ENCODE data around the gene ITPK1. TPM values are rescaled to one million over a fixed set of nuclear protein-coding genes. Genes with fewer than 3 reads are reported as not detected.

Gene ITPK1
- polyA plus RNA-seq, 2 of the 4 experiments (the other 2 are of a cell fraction) = 46.2 to 47.0 TPM

DNA sequence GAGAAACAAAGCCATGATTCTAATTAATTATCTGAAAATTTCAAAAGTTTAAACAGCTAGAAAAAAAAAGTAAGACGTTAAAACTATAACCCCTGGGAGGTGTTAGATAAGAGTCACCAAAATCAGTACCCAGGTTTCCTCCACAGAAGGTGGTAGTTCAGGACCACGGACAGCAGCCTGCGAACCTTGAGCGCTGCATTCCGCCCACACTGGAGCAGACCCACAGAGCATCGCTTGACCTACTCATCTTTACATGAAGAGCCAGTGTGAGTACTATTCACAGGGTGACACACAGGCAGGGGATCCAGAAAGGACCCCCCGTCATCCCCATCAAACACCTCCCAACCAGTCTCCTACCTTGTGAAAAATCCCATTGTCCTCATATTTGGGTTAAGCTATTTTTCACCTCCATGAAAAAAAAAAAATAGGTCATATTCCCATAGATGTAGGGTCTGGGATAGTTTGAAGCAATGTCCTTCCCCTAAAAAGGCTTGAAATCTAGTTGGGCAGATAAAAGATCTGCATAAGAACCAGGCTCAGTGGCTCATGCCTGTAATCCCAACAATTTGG is 201.6 kb downstream of the ITPK1 start:
- Histone ChIP-seq H3K27ac (no peak overlapping the region), H3K4me2 (no peak overlapping the region), H3K4me3 (no peak overlapping the region), H3K4me1 (no peaks in the 10 kb centered on the region), H3K9me3 (no peaks in the 10 kb centered on the region)
- FAIRE-seq (no peak), ATAC-seq (peak in 1 of 2 experiments; percentile 56; a peak in 3 of 6 replicates), DNase-seq (ENCODE audit: low read depth in 1 of 2, low spot score in 1 of 2) (no peak)
- CTCF ChIA-PET = interaction anchor here (1.5 kb wide), 1 partner anchor 38 kb away, joined by 3 read pairs; no protein-coding TSS in a partner anchor
- POLR2A ChIA-PET = no interaction called here
- WGBS (ENCODE audit: missing lambda C conversion rate) = 1% methylated on average over 7 of the region's 7 CpGs
- no peak for TF ChIP-seq TP53 (CRISPR knock-in tag; IDR thresholded peaks at IDR 0.05)
- TF ChIP-seq EHMT2 (IDR thresholded peaks at IDR 0.05; ENCODE audit: low read depth) = peak; percentile 98
- no peak for TF ChIP-seq NR3C1 (IDR thresholded peaks at IDR 0.05)
- no peak for TF ChIP-seq HOXB5 (CRISPR knock-in tag; IDR thresholded peaks at IDR 0.05)
- no peak for TF ChIP-seq BHLHE40 (IDR thresholded peaks at IDR 0.05; ENCODE audit: low read depth, low read length)
- TF ChIP-seq, protein P1, sequence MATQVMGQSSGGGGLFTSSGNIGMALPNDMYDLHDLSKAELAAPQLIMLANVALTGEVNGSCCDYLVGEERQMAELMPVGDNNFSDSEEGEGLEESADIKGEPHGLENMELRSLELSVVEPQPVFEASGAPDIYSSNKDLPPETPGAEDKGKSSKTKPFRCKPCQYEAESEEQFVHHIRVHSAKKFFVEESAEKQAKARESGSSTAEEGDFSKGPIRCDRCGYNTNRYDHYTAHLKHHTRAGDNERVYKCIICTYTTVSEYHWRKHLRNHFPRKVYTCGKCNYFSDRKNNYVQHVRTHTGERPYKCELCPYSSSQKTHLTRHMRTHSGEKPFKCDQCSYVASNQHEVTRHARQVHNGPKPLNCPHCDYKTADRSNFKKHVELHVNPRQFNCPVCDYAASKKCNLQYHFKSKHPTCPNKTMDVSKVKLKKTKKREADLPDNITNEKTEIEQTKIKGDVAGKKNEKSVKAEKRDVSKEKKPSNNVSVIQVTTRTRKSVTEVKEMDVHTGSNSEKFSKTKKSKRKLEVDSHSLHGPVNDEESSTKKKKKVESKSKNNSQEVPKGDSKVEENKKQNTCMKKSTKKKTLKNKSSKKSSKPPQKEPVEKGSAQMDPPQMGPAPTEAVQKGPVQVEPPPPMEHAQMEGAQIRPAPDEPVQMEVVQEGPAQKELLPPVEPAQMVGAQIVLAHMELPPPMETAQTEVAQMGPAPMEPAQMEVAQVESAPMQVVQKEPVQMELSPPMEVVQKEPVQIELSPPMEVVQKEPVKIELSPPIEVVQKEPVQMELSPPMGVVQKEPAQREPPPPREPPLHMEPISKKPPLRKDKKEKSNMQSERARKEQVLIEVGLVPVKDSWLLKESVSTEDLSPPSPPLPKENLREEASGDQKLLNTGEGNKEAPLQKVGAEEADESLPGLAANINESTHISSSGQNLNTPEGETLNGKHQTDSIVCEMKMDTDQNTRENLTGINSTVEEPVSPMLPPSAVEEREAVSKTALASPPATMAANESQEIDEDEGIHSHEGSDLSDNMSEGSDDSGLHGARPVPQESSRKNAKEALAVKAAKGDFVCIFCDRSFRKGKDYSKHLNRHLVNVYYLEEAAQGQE (IDR thresholded peaks at IDR 0.05) = peak; percentile 98
- TF ChIP-seq, protein P2, sequence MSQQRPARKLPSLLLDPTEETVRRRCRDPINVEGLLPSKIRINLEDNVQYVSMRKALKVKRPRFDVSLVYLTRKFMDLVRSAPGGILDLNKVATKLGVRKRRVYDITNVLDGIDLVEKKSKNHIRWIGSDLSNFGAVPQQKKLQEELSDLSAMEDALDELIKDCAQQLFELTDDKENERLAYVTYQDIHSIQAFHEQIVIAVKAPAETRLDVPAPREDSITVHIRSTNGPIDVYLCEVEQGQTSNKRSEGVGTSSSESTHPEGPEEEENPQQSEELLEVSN (IDR thresholded peaks at IDR 0.05; ENCODE audit: borderline replicate concordance, low read depth) = no peak

DNA sequence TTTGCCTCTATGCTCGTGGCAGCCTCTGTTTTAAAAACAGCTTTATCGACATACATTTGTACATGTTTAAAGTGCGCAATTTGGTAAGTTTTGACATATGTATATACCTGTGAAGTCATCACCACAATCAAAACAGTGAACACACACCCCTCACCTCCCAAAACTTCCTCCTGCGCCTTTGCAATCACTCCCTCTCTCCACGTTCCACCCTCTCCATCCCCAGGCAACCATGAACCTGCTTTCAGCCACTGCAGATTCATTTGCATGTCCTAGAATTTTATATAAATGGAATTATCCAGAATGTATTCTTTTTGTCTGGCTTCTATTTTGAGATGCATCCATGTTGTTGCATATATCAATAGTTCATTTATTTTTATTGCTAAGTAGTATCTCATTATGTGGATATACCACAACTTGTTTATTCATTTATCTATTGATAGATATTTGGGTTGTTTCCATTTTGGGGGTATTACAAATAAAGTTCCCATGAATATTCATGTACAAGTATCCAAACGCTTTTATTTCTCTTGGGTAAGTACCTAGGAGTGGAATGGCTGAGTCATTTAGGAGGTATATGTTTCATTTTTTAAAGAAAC is 208.3 kb downstream of the ITPK1 start:
- H3K9me3 ChIP-seq = no peaks in the 10 kb centered on the region
- 39% methylated on average over 6 of the region's 6 CpGs for WGBS (ENCODE audit: missing lambda C conversion rate)
- FAIRE-seq = no peak
- POLR2A ChIA-PET = interaction anchor here (0.7 kb wide), 1 partner anchor 60 kb away, joined by 4 read pairs; no protein-coding TSS in a partner anchor
- TF ChIP-seq ZNF302 (CRISPR knock-in tag; IDR thresholded peaks at IDR 0.05) = no peak
- no peak for TF ChIP-seq MAZ (IDR thresholded peaks at IDR 0.05; ENCODE audit: borderline replicate concordance, low read depth, low read length)
- TF ChIP-seq RFX5 (IDR thresholded peaks at IDR 0.05) = no peak
- TF ChIP-seq CBX2 (IDR thresholded peaks at IDR 0.05; ENCODE audit: borderline replicate concordance, low read depth) = no peak
- no peak for TF ChIP-seq TP53 (CRISPR knock-in tag; IDR thresholded peaks at IDR 0.05)
- no peak for TF ChIP-seq FOXS1 (CRISPR knock-in tag; IDR thresholded peaks at IDR 0.05)
- no peak for TF ChIP-seq HOXB5 (CRISPR knock-in tag; IDR thresholded peaks at IDR 0.05)
- TF ChIP-seq ESRRA (IDR thresholded peaks at IDR 0.05; ENCODE audit: borderline replicate concordance, low read length) = no peak
- TF ChIP-seq FOSL2 (IDR thresholded peaks at IDR 0.05) = no peak
- TF ChIP-seq FOSL2 (CRISPR knock-in tag; IDR thresholded peaks at IDR 0.05) = no peak
- TF ChIP-seq MYC (IDR thresholded peaks at IDR 0.05; ENCODE audit: borderline replicate concordance, low read length) = no peak
- TF ChIP-seq RCOR1 (IDR thresholded peaks at IDR 0.05; ENCODE audit: low read depth, low read length) = no peak
- TF ChIP-seq BHLHE40 (IDR thresholded peaks at IDR 0.05; ENCODE audit: low read depth, low read length) = no peak
- TF ChIP-seq POLR2AphosphoS2 (conservative IDR thresholded peaks at IDR 0.05; ENCODE audit: low read length) = no peak
- TF ChIP-seq, protein P3, sequence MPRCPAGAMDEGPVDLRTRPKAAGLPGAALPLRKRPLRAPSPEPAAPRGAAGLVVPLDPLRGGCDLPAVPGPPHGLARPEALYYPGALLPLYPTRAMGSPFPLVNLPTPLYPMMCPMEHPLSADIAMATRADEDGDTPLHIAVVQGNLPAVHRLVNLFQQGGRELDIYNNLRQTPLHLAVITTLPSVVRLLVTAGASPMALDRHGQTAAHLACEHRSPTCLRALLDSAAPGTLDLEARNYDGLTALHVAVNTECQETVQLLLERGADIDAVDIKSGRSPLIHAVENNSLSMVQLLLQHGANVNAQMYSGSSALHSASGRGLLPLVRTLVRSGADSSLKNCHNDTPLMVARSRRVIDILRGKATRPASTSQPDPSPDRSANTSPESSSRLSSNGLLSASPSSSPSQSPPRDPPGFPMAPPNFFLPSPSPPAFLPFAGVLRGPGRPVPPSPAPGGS (IDR thresholded peaks at IDR 0.05) = no peak
- TF ChIP-seq SREBF2 (IDR thresholded peaks at IDR 0.05) = no peak
- no peak for TF ChIP-seq NFE2L2 (conservative IDR thresholded peaks at IDR 0.05; ENCODE audit: low read length)
- no peak overlapping the region for H3K27ac ChIP-seq
- DNase-seq (ENCODE audit: low read depth in 1 of 2, low spot score in 1 of 2) = no peak
- H3K4me2 ChIP-seq = no peak overlapping the region
- no peak overlapping the region for H3K4me3 ChIP-seq
- H3K4me1 ChIP-seq = no peaks in the 10 kb centered on the region
- ATAC-seq = no peak
- CTCF ChIA-PET = interaction anchor here (0.6 kb wide), 1 partner anchor 160 kb away, joined by 3 read pairs; no protein-coding TSS in a partner anchor
